DND-41 (cell line): ENCODE results near the gene AK1.

Experiments used
- ATAC-seq: fragments of 200-7000 bp; cut with Tn5 transposase; 3 replicates; pipeline ENCODE4 v1.9.1; 2021; ENCODE audit warnings: low read depth; ENCODE audit not compliant: insufficient read depth
- DNase-seq: peaks from one replicate; pipeline ENCODE4 v3.0.0-alpha.2; 2020
- H2AFZ ChIP-seq: 2 replicates; pipeline ENCODE4 v1.6.0; 2012; ENCODE audit warnings: low read depth, low read length
- H3K27ac ChIP-seq: 2 replicates; pipeline ENCODE4 v1.5.1; 2012; ENCODE audit warnings: low read length, inconsistent platforms
- H3K27me3 ChIP-seq: fragments of 200-600 bp; sonication (generic); 2 replicates; pipeline ENCODE4 v1.6.0; 2012; ENCODE audit warnings: low read length, mild to moderate bottlenecking, inconsistent platforms; ENCODE audit not compliant: insufficient read depth, poor library complexity
- H3K36me3 ChIP-seq: 2 replicates; pipeline ENCODE4 v1.5.1; 2012; ENCODE audit warnings: low read length, inconsistent platforms; ENCODE audit not compliant: insufficient read depth
- H3K4me1 ChIP-seq: 2 replicates; pipeline ENCODE4 v1.5.1; 2012; ENCODE audit warnings: mild to moderate bottlenecking, low read length; ENCODE audit not compliant: insufficient read depth
- H3K4me2 ChIP-seq: 2 replicates; pipeline ENCODE4 v1.6.0; 2012; ENCODE audit warnings: mild to moderate bottlenecking, moderate library complexity, low read length, inconsistent platforms; ENCODE audit not compliant: insufficient read depth
- H3K4me3 ChIP-seq, 2 experiments: fragments of 200-600 bp in 1 of 2; shearing (Covaris generic) in 1 of 2; 2 replicates each; pipeline ENCODE4 v1.5.1; 2012 to 2016; ENCODE audit warnings: inconsistent platforms in 2 of 2, low read length in 2 of 2, mild to moderate bottlenecking in 2 of 2, low read depth in 1 of 2, moderate library complexity in 1 of 2
- H3K79me2 ChIP-seq: 2 replicates; pipeline ENCODE4 v1.6.0; 2012; ENCODE audit warnings: low read length, inconsistent platforms; ENCODE audit not compliant: insufficient read depth
- H3K9ac ChIP-seq: 2 replicates; pipeline ENCODE4 v1.6.0; 2012; ENCODE audit warnings: low read depth, mild to moderate bottlenecking, inconsistent platforms, low read length, moderate library complexity
- H3K9me3 ChIP-seq: 2 replicates; pipeline ENCODE4 v1.5.1; 2012; ENCODE audit warnings: low read length, moderate library complexity, mild to moderate bottlenecking, inconsistent platforms; ENCODE audit not compliant: insufficient read depth, severe bottlenecking
- H4K20me1 ChIP-seq: 2 replicates; pipeline ENCODE4 v1.6.0; 2012; ENCODE audit warnings: low read length; ENCODE audit not compliant: insufficient read depth
- EZH2 ChIP-seq: IDR thresholded peaks from 3 replicates; pipeline ENCODE4 v1.6.1; 2012; ENCODE audit warnings: borderline replicate concordance, low read depth, mild to moderate bottlenecking, moderate library complexity, low read length, inconsistent platforms; ENCODE audit not compliant: severe bottlenecking
- TF ChIP-seq, protein P1 (sequence below): IDR thresholded peaks from 2 replicates; pipeline ENCODE4 v1.5.1; 2012; ENCODE audit warnings: borderline replicate concordance, low read length, moderate library complexity, mild to moderate bottlenecking; ENCODE audit not compliant: poor library complexity, severe bottlenecking; ENCODE audit errors: extremely low read depth

AK1 gene

DNA sequence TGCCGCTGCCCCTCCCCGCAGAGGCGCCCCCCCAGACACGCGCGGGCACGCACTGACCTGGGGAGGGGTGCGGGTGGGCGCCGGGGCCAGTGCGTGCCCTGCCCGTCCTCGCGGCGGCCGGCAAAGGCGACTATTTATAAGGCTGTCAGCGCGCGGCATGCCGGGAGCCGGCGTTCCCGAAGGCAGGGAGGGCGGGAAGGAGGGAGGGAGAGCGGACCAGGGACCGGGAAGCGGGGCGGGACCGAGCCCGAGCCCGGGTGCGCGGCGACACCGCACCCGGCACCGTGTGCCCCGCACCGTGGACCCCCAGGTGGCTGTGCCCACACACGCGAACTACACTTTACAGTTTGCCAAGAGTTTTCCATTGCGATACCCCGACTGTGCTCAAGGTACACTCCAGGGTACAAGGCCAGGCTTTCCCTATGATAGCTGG is at the start of gene AK1:
Gene AK1, minus strand, starts transcription at position 110 of the 433 bp plus-strand sequence. CDS start 3,058 bp downstream, outside the sequence.
- no peak within 1 kb of the TSS for H3K27ac ChIP-seq
- no peaks in the 10 kb centered on the region for H3K4me1 ChIP-seq
- H3K4me3 ChIP-seq: no peak within 1 kb of the TSS
- no peaks in the 10 kb centered on the region for H3K9me3 ChIP-seq
- H3K36me3 ChIP-seq: no peaks in the 10 kb centered on the region
- no peak for ATAC-seq
- no peaks in the 10 kb centered on the region for H3K79me2 ChIP-seq
- no peaks in the 10 kb centered on the region for H3K27me3 ChIP-seq
- H3K4me2 ChIP-seq: no peak within 1 kb of the TSS
- no peaks in the 10 kb centered on the region for H4K20me1 ChIP-seq
- DNase-seq: no peak
- H2AFZ ChIP-seq: no peak within 1 kb of the TSS
- H3K9ac ChIP-seq: no peak within 1 kb of the TSS
- TF ChIP-seq EZH2: no peak
- TF ChIP-seq, protein P1, sequence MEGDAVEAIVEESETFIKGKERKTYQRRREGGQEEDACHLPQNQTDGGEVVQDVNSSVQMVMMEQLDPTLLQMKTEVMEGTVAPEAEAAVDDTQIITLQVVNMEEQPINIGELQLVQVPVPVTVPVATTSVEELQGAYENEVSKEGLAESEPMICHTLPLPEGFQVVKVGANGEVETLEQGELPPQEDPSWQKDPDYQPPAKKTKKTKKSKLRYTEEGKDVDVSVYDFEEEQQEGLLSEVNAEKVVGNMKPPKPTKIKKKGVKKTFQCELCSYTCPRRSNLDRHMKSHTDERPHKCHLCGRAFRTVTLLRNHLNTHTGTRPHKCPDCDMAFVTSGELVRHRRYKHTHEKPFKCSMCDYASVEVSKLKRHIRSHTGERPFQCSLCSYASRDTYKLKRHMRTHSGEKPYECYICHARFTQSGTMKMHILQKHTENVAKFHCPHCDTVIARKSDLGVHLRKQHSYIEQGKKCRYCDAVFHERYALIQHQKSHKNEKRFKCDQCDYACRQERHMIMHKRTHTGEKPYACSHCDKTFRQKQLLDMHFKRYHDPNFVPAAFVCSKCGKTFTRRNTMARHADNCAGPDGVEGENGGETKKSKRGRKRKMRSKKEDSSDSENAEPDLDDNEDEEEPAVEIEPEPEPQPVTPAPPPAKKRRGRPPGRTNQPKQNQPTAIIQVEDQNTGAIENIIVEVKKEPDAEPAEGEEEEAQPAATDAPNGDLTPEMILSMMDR: no peak

GRCh38 chr9:127926906-127927200 is 49.4 kb upstream of the AK1 start:
- no peak for ATAC-seq

GRCh38 chr9:127925959-127926905 is 48.8 kb upstream of the AK1 start:
- DNase-seq (no peak), ATAC-seq (no peak)
- H3K4me2 ChIP-seq: no peak overlapping the region
- no peak overlapping the region for H2AFZ ChIP-seq
- H3K27ac ChIP-seq: no peak overlapping the region
- no peak overlapping the region for H3K4me3 ChIP-seq
- no peaks in the 10 kb centered on the region for H3K9me3 ChIP-seq
- no peaks in the 10 kb centered on the region for H3K36me3 ChIP-seq
- H3K9ac ChIP-seq: no peak overlapping the region
- H3K79me2 ChIP-seq: no peaks in the 10 kb centered on the region
- TF ChIP-seq EZH2: no peak
- TF ChIP-seq, protein P1: no peak
- peaks cover 15% of the 10 kb centered on the region; the same call in 1 of the 2 replicates for H4K20me1 ChIP-seq
- H3K4me1 ChIP-seq: peaks cover 10% of the 10 kb centered on the region
- no peaks in the 10 kb centered on the region for H3K27me3 ChIP-seq

More at GRCh38 chr9:127926906-127927200, 49.4 kb upstream of the AK1 start:
- no peak overlapping the region for H2AFZ ChIP-seq
- no peak overlapping the region for H3K4me3 ChIP-seq
- no peaks in the 10 kb centered on the region for H3K9me3 ChIP-seq
- H3K36me3 ChIP-seq: no peaks in the 10 kb centered on the region
- H3K27ac ChIP-seq: no peak overlapping the region
- H3K9ac ChIP-seq: no peak overlapping the region
- H3K27me3 ChIP-seq: no peaks in the 10 kb centered on the region
- H4K20me1 ChIP-seq: peaks cover 15% of the 10 kb centered on the region; the same call in 1 of the 2 replicates
- no peaks in the 10 kb centered on the region for H3K79me2 ChIP-seq
- no peak overlapping the region for H3K4me2 ChIP-seq
- DNase-seq: no peak
- H3K4me1 ChIP-seq: peaks cover 3% of the 10 kb centered on the region; the same call in 1 of the 2 replicates
- TF ChIP-seq EZH2: no peak
- TF ChIP-seq, protein P1: no peak
